Stimulated activated CD8-positive, alpha-beta memory T cell treated with anti-CD3 and anti-CD28 coated beads, Interleukin-4, amount 100 ng/mL, for 48 hours (primary cell): ENCODE measurements around the gene FUT2.

Experiments
- DNase-seq: peaks from one replicate; pipeline ENCODE4 v3.0.0-alpha.2; 2020

The FUT2 gene

GRCh38 chr19:48734625-48735024 is 38.9 kb downstream of the FUT2 start:
- DNase-seq: no peak

GRCh38 chr19:48735031-48735615 is 39.4 kb downstream of the FUT2 start:
- DNase-seq: no peak

GRCh38 chr19:48737360-48737998 is 41.7 kb downstream of the FUT2 start:
- no peak for DNase-seq

- peak; percentile 97 for DNase-seq
Measured at GRCh38 chr19:48738557-48739403, 43.0 kb downstream of the FUT2 start.

- no peak for DNase-seq
Measured at GRCh38 chr19:48739404-48740163, 43.8 kb downstream of the FUT2 start.

GRCh38 chr19:48740164-48740972 is 44.6 kb downstream of the FUT2 start, which contains the start of gene RASIP1:
Gene RASIP1 (minus strand): TSS chr19:48740610. CDS start chr19:48740282, 328 bp downstream.
- no peak for DNase-seq

GRCh38 chr19:48741129-48741999 is 45.6 kb downstream of the FUT2 start:
- DNase-seq: peak; percentile 80

- DNase-seq: no peak
Measured at GRCh38 chr19:48742096-48742495, 46.3 kb downstream of the FUT2 start.

GRCh38 chr19:48745208-48745995 is 49.6 kb downstream of the FUT2 start:
- DNase-seq: peak; percentile 67

- DNase-seq: no peak
Measured at GRCh38 chr19:48746110-48746509, 50.3 kb downstream of the FUT2 start.

GRCh38 chr19:48746738-48747575 is 51.2 kb downstream of the FUT2 start, which contains the start of gene IZUMO1:
Gene IZUMO1 (minus strand): TSS chr19:48746909. CDS start chr19:48745859, 1,050 bp downstream.
- peak; percentile 74 for DNase-seq

GRCh38 chr19:48749571-48750198 is 53.9 kb downstream of the FUT2 start:
- DNase-seq: no peak

GRCh38 chr19:48750351-48750750 is 54.6 kb downstream of the FUT2 start:
- DNase-seq: no peak

- no peak for DNase-seq
Measured at GRCh38 chr19:48750771-48751504, 55.2 kb downstream of the FUT2 start.

GRCh38 chr19:48751845-48752495 is 56.2 kb downstream of the FUT2 start:
- DNase-seq: no peak

- no peak for DNase-seq
Measured at GRCh38 chr19:48752496-48753365, 57.0 kb downstream of the FUT2 start, which contains the start of gene FUT1. Gene FUT1 (minus strand): TSS chr19:48752641. CDS start chr19:48751281, 1,360 bp downstream.
